8988T (cell line): ENCODE data around the gene MTHFD2L.

Experiments
- DNase-seq: peaks from one replicate; pipeline ENCODE4 v3.0.0; 2011

MTHFD2L gene

GRCh38 chr4:74344031-74344430 is 186.1 kb downstream of the MTHFD2L start:
- no peak for DNase-seq
